Gastrocnemius medialis (tissue), 4 donors: ENCODE results near the gene SETSIP. TPM values are rescaled to one million over a fixed set of nuclear protein-coding genes. Genes with fewer than 3 reads are reported as not detected.

ENCODE experiments used
- ATAC-seq, 2 donors: fragments of 150-250 bp; one replicate each; pipeline ENCODE4 v1.9.1; 2016
- DNase-seq, 2 donors: peaks; one replicate each; pipeline ENCODE4 v3.0.0-alpha.2; 2019
- H3K27ac ChIP-seq, 4 donors: fragments of 200-600 bp; sonication (generic); 1 replicate in 1 of 4; 2 replicates in 3 of 4; pipeline ENCODE4 v1.5.1; 2016 to 2018; ENCODE audit warnings: mild to moderate bottlenecking in 2 of 4, moderate library complexity in 1 of 4
- H3K27me3 ChIP-seq, 3 donors: fragments of 200-600 bp; sonication (generic) in 2 of 3; 1 replicate in 1 of 3; 2 replicates in 2 of 3; pipeline versions ENCODE4 v1.5.1 to v1.6.0; 2016 to 2019; ENCODE audit warnings: mild to moderate bottlenecking in 1 of 3, moderate library complexity in 1 of 3
- H3K36me3 ChIP-seq, 2 donors: fragments of 200-600 bp; sonication (generic) in 1 of 2; one replicate each; pipeline ENCODE4 v1.5.1; 2017 to 2018
- H3K4me1 ChIP-seq, 2 donors: fragments of 200-600 bp; sonication (generic) in 1 of 2; one replicate each; pipeline ENCODE4 v1.5.1; 2016 to 2017; ENCODE audit warnings: mild to moderate bottlenecking in 2 of 2
- H3K4me3 ChIP-seq, 4 donors: fragments of 200-600 bp; sonication (generic) in 3 of 4; 1 replicate in 1 of 4; 2 replicates in 3 of 4; pipeline ENCODE4 v1.5.1; 2016 to 2019; ENCODE audit warnings: mild to moderate bottlenecking in 2 of 4
- H3K9me3 ChIP-seq, 3 donors: fragments of 200-600 bp; sonication (generic) in 2 of 3; 1 replicate in 1 of 3; 2 replicates in 2 of 3; pipeline ENCODE4 v1.5.1; 2016 to 2019
- CTCF ChIP-seq, 5 experiments: fragments of 450-650 bp in 3 of 5; fragments of 200-600 bp in 2 of 5; sonication (generic) in 2 of 5; IDR thresholded peaks in 4 of 5; conservative IDR thresholded peaks in 1 of 5; 1 replicate in 4 of 5; 2 replicates in 1 of 5; pipeline ENCODE4 v1.5.1; 2016 to 2019; ENCODE audit warnings: antibody characterized with exemption in 5 of 5, mild to moderate bottlenecking in 3 of 5, moderate library complexity in 3 of 5
- POLR2A ChIP-seq, 2 donors: fragments of 450-650 bp; IDR thresholded peaks; one replicate each; pipeline ENCODE4 v1.6.1; 2017; ENCODE audit warnings: antibody characterized with exemption in 2 of 2, mild to moderate bottlenecking in 2 of 2, moderate library complexity in 2 of 2
- in situ Hi-C, 4 donors: fragments of 200-750 bp; cut with MboI; loops; one replicate each; pipeline versions ENCODE4 v1.15.0 to v1.8.0; 2017; ENCODE audit warnings: low sequenced_read_pairs in 4 of 4
- intact Hi-C: fragments of 100-400 bp; cut with DNase I; formaldehyde crosslinking; loops from one replicate; pipeline ENCODE4 v1.15.1; 2023; ENCODE audit warnings: low total_unique reads
- total RNA-seq, 4 donors: library from RNA; depleted of rRNA; stranded (reverse); fragments of >200 nt; gene quantifications; one replicate each; pipeline versions ENCODE4 v1.1.0 to v1.2.3, GENCODE V29; 2016

The SETSIP gene
- total RNA-seq, 4 donors from 2014 or later, result not detected

- no peaks in the 10 kb centered on the region for H3K27me3 ChIP-seq
- in situ Hi-C loops (no loop called here), intact Hi-C loops (no loop called here)
- H3K9me3 ChIP-seq, result no peaks in the 10 kb centered on the region
- ATAC-seq (no peak), DNase-seq (no peak)
- TF ChIP-seq POLR2A (IDR thresholded peaks at IDR 0.05) (no peak), CTCF (IDR thresholded peaks at IDR 0.05 in 4 of 5, conservative IDR thresholded peaks at IDR 0.05 in 1 of 5) (no peak)
- no peaks in the 10 kb centered on the region for H3K4me1 ChIP-seq
- H3K4me3 ChIP-seq, result no peak overlapping the region
- H3K36me3 ChIP-seq, result no peaks in the 10 kb centered on the region
- no peak overlapping the region for H3K27ac ChIP-seq
Measured at GRCh38 chr1:92066321-92066720, 8.9 kb downstream of the SETSIP start.

GRCh38 chr1:92065042-92065441 is 10.2 kb downstream of the SETSIP start:
- in situ Hi-C loops, result no loop called here
- intact Hi-C loops, result no loop called here
- Histone ChIP-seq H3K4me1 (no peaks in the 10 kb centered on the region), H3K9me3 (no peaks in the 10 kb centered on the region), H3K27ac (no peak overlapping the region), H3K36me3 (no peaks in the 10 kb centered on the region), H3K27me3 (no peaks in the 10 kb centered on the region), H3K4me3 (no peak overlapping the region)
- ATAC-seq, result no peak
- TF ChIP-seq POLR2A (IDR thresholded peaks at IDR 0.05), result no peak
- TF ChIP-seq CTCF (IDR thresholded peaks at IDR 0.05 in 4 of 5, conservative IDR thresholded peaks at IDR 0.05 in 1 of 5), result no peak
- DNase-seq, result no peak

GRCh38 chr1:92051948-92052347 is 23.3 kb downstream of the SETSIP start:
- intact Hi-C loops, result no loop called here
- in situ Hi-C loops, result no loop called here

GRCh38 chr1:92045766-92046495 is 29.3 kb downstream of the SETSIP start:
- Histone ChIP-seq H3K4me1 (no peaks in the 10 kb centered on the region), H3K27ac (no peak overlapping the region), H3K27me3 (no peaks in the 10 kb centered on the region), H3K36me3 (no peaks in the 10 kb centered on the region), H3K4me3 (no peak overlapping the region), H3K9me3 (no peaks in the 10 kb centered on the region)
- no peak for ATAC-seq
- DNase-seq, result no peak
- in situ Hi-C loops, result no loop called here
- no peak for TF ChIP-seq CTCF (IDR thresholded peaks at IDR 0.05 in 4 of 5, conservative IDR thresholded peaks at IDR 0.05 in 1 of 5)
- no peak for TF ChIP-seq POLR2A (IDR thresholded peaks at IDR 0.05)
- intact Hi-C loops, result no loop called here

More at GRCh38 chr1:92051948-92052347, 23.3 kb downstream of the SETSIP start:
- H3K4me3 ChIP-seq, result no peak overlapping the region
- no peaks in the 10 kb centered on the region for H3K36me3 ChIP-seq
- no peak for ATAC-seq
- no peak for DNase-seq
- H3K27ac ChIP-seq, result no peak overlapping the region
- H3K27me3 ChIP-seq, result no peaks in the 10 kb centered on the region
- TF ChIP-seq POLR2A (IDR thresholded peaks at IDR 0.05), result no peak
- TF ChIP-seq CTCF (IDR thresholded peaks at IDR 0.05 in 4 of 5, conservative IDR thresholded peaks at IDR 0.05 in 1 of 5), result no peak
- H3K4me1 ChIP-seq, result no peaks in the 10 kb centered on the region
- no peaks in the 10 kb centered on the region for H3K9me3 ChIP-seq

GRCh38 chr1:92043621-92044020 is 31.6 kb downstream of the SETSIP start:
- Histone ChIP-seq H3K4me1 (no peaks in the 10 kb centered on the region), H3K27me3 (no peaks in the 10 kb centered on the region), H3K9me3 (no peaks in the 10 kb centered on the region), H3K27ac (no peak overlapping the region), H3K4me3 (no peak overlapping the region), H3K36me3 (no peaks in the 10 kb centered on the region)
- in situ Hi-C loops (no loop called here), intact Hi-C loops (no loop called here)
- TF ChIP-seq CTCF (IDR thresholded peaks at IDR 0.05 in 4 of 5, conservative IDR thresholded peaks at IDR 0.05 in 1 of 5), result no peak
- no peak for TF ChIP-seq POLR2A (IDR thresholded peaks at IDR 0.05)
- DNase-seq (no peak), ATAC-seq (no peak)
